Activated T-cell treated with anti-CD3 and anti-CD28 coated beads, Interleukin-2, amount 50 U/mL, for 24 hours (primary cell): ENCODE data around the gene PPP1CA.
A peak's percentile ranks its signal among the peaks of the same experiment; 100 is the strongest.

Experiments
- DNase-seq: peaks from one replicate; pipeline ENCODE4 v3.0.0-alpha.2; 2020
- H3K27ac Mint-ChIP-seq: 2 replicates; pipeline ENCODE4 v1.8.0; 2020; ENCODE audit warnings: mild to moderate bottlenecking, mixed read lengths
- H3K27me3 Mint-ChIP-seq: 2 replicates; pipeline ENCODE4 v1.8.0; 2020; ENCODE audit warnings: mixed read lengths
- H3K36me3 Mint-ChIP-seq: 2 replicates; pipeline ENCODE4 v1.8.0; 2020; ENCODE audit warnings: low read depth, mixed read lengths
- H3K4me1 Mint-ChIP-seq: 2 replicates; pipeline ENCODE4 v1.8.0; 2020; ENCODE audit warnings: low read depth, mixed read lengths
- H3K4me3 Mint-ChIP-seq: 2 replicates; pipeline ENCODE4 v1.8.0; 2020; ENCODE audit warnings: mild to moderate bottlenecking, moderate library complexity, mixed read lengths
- H3K9me3 Mint-ChIP-seq: 2 replicates; pipeline ENCODE4 v1.8.0; 2020; ENCODE audit warnings: mixed read lengths

The PPP1CA gene

GRCh38 chr11:67379061-67380058 is 22.3 kb downstream of the PPP1CA start:
- no peaks in the 10 kb centered on the region for H3K36me3 Mint-ChIP-seq
- peaks cover 15% of the 10 kb centered on the region for H3K27me3 Mint-ChIP-seq
- H3K4me1 Mint-ChIP-seq, result peaks cover 12% of the 10 kb centered on the region
- H3K4me3 Mint-ChIP-seq, result no peak overlapping the region
- DNase-seq, result no peak
- H3K9me3 Mint-ChIP-seq, result no peaks in the 10 kb centered on the region
- peak overlapping the region; percentile 26 for H3K27ac Mint-ChIP-seq

DNA sequence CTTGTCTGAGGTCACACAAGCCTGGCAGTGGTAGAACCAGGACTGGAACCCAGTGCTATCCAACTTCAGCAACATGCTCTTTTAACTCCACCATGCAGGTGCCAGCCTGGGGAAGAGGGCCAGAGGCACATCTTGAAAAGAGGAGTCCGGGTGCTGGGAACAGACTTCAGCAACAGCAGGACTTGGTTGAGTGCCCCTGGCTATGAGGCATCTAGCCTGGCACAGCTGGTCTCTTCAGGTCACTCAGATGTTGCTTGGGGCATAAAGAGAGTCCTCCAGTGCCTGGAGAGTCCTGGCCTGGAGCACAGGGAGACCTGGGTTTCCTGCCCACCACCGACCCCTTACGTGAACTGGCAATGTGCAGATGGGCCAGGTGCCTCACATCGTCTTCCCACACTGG is 23.1 kb downstream of the PPP1CA start:
- peaks cover 17% of the 10 kb centered on the region for H3K4me1 Mint-ChIP-seq
- H3K27me3 Mint-ChIP-seq, result peaks cover 20% of the 10 kb centered on the region
- no peak for DNase-seq
- no peak overlapping the region for H3K27ac Mint-ChIP-seq
- H3K36me3 Mint-ChIP-seq, result no peaks in the 10 kb centered on the region
- no peaks in the 10 kb centered on the region for H3K9me3 Mint-ChIP-seq
- no peak overlapping the region for H3K4me3 Mint-ChIP-seq

DNA sequence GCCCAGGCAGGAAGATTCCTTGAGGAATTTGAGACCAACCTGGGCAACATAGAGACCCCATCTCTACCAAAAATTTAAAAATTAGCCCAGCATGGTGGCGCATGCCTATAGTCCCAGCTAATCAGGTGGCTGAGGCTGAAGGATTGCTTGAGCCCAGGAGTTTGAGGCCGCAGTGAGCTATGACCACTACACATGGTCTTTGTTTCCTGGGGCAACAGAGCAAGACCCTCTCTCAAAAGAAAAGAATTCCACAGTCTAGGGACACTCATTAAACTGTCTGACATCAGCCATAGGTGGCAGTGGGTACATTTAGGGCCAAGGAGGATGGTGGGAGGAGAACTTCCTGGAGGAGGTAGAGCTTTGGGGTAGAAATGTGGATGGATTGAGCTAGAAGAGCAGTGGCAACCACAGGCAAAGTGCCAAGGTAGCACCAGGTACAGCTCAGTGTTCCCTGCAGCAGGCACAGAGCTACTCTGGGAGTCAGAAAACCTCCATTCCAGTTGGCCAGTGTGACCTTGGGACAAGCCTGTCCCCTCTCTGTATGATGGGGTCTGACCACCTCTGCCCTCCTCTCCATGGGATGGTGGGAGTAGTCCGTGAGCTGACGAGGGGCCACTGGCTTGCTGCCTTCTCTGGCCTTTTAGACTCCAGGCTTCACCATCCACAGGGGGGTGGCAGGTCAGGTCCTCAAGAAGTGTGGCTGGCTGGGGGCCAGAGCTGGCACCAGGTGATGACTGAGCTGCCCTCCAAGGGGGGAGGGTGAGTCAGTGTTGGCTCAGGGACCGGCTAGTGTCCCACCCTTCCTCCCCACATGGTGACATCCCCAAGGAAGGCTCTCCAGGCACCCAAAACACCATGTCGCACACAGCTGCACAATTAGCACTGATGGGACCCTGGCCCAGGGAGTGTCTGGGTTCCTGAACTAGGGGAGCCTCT is 24.5 kb downstream of the PPP1CA start:
- Mint-ChIP-seq H3K4me1 (peaks cover 16% of the 10 kb centered on the region), H3K36me3 (no peaks in the 10 kb centered on the region), H3K4me3 (no peak overlapping the region), H3K9me3 (no peaks in the 10 kb centered on the region), H3K27ac (no peak overlapping the region), H3K27me3 (peaks cover 20% of the 10 kb centered on the region)
- no peak for DNase-seq

DNA sequence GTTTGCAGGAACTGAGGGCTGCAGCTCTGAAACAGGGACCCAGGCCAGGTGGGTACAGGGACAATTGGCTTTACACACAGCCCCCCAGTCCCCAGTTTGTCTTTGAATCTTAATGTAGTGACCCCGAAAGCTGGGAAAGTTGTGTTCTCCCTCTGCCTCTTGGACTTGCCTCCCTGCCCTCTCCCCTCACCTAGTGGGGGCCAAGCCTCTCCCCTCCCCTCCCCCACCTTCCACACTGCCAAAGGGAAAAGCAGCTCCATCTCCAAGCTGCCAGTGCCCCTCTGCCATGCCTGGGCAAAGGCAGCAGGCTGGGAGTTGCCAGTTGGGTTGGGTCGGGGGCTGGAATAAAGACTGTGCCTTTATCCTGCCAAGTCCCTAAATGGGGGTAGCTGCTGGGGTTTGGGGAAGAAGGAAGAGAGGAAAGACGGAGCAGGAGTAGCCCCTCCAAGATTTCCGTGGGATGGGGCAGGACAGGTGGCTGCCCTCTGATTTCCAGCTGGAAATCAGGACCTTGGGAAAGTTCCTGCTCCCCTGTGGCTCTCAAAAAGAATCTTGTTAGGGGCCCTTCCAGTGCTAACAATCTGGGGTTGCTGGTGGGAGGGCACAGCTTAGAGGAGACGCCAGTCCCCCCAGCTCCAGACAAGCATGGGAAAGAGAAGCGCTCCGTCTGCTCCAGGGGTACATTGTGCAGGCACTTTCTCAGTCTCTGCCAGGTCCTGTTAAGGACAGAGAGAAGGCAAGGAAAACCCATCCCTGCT is 25.4 kb downstream of the PPP1CA start:
- Mint-ChIP-seq H3K36me3 (no peaks in the 10 kb centered on the region), H3K27me3 (peaks cover 27% of the 10 kb centered on the region), H3K27ac (no peak overlapping the region), H3K4me1 (peaks cover 23% of the 10 kb centered on the region), H3K4me3 (no peak overlapping the region), H3K9me3 (no peaks in the 10 kb centered on the region)
- DNase-seq, result no peak

DNA sequence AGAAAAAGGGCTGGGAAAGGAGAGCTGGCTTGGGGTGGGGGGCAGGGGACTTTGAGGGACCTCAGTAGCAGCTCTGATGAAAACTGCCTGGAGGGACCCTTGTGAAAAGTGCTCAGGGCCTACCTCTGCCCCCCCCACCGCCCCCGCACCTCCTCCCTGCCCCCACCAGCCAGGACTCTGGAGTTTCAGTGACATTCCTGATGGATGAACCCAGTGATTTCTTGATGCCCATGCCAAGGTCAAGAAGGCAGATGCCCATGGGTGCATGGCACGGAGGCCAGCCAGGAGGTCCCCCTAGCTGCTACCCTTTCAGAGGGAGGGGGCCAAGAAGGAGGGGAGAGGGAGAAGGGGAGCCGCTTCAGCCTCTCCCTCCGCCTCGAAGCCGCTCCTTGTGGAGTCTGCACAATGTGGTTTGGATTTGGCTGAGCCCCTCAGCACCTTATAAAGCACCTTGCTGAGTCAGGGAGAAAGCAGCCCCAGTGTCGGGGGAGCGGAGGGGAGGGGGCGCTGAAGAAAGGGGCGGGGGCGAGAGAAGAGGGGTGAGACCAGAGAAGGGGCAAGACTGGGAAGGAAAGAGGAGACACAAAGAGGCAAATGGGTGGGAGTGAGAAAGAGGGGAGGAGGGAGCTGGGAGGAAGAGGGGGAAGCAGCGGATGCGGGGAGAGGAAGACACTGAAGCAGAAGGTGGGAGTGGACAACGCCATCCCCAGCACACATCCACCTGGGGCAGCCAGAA is 26.2 kb downstream of the PPP1CA start:
- H3K36me3 Mint-ChIP-seq, result no peaks in the 10 kb centered on the region
- peaks cover 31% of the 10 kb centered on the region for H3K4me1 Mint-ChIP-seq
- DNase-seq, result no peak
- no peaks in the 10 kb centered on the region for H3K9me3 Mint-ChIP-seq
- peaks cover 33% of the 10 kb centered on the region for H3K27me3 Mint-ChIP-seq
- H3K4me3 Mint-ChIP-seq, result no peak overlapping the region
- H3K27ac Mint-ChIP-seq, result no peak overlapping the region

- H3K27ac Mint-ChIP-seq, result no peak overlapping the region
- H3K27me3 Mint-ChIP-seq, result peaks cover 34% of the 10 kb centered on the region
- H3K4me3 Mint-ChIP-seq, result peak overlapping the region; percentile 76
- no peaks in the 10 kb centered on the region for H3K9me3 Mint-ChIP-seq
- no peaks in the 10 kb centered on the region for H3K36me3 Mint-ChIP-seq
- no peak for DNase-seq
- peaks cover 35% of the 10 kb centered on the region for H3K4me1 Mint-ChIP-seq
Observed at GRCh38 chr11:67374571-67375281, 26.9 kb downstream of the PPP1CA start.

- H3K27me3 Mint-ChIP-seq, result peaks cover 34% of the 10 kb centered on the region
- H3K4me3 Mint-ChIP-seq, result peak overlapping the region; percentile 76
- H3K27ac Mint-ChIP-seq, result peak overlapping the region; percentile 84
- H3K4me1 Mint-ChIP-seq, result peaks cover 43% of the 10 kb centered on the region
- H3K9me3 Mint-ChIP-seq, result no peaks in the 10 kb centered on the region
- H3K36me3 Mint-ChIP-seq, result no peaks in the 10 kb centered on the region
- peak; percentile 66 for DNase-seq
Observed at GRCh38 chr11:67373648-67374570, 27.7 kb downstream of the PPP1CA start.

DNA sequence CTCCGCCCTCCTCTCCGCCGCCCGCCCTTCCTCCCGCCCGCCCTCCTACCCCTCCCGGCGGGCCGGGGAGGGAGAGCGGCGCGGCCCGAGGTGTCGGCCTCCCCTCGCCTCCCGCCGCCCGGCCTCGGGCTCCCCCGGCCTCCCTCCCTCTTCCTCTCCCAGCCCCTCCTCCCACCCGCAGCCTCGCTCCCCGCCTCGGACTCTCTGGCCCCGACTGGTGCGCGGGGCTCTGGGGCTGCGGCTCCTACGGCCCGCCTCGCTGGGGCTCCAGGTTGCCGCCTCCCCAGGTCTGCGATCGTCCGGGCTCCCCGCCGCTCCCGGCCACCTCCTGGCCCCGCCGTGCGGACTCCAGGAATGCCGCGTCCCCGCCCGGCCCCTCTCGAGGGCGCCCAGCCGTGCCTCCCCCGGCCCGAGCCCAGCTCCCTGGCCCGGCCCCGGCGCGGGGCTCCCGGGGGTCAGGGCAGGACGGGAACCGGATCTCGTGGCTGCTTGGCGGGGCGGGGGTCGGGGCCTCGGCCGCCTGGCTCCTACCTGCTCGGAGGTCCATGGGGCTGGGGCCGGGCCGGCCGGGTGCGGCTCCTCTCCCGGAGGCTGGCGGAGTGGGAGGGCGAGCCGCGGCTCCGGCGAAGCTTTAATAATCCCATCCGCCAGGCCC is 28.5 kb downstream of the PPP1CA start, which contains the start of gene CLCF1:
TSS of gene CLCF1 (minus strand) at position 606 of the 655 bp plus-strand sequence. CDS start at position 547, 59 bp downstream.
- Mint-ChIP-seq H3K4me1 (peaks cover 50% of the 10 kb centered on the region), H3K27ac (peak within 1 kb of the TSS; percentile 84), H3K27me3 (peaks cover 34% of the 10 kb centered on the region), H3K36me3 (no peaks in the 10 kb centered on the region), H3K4me3 (peak within 1 kb of the TSS; percentile 76), H3K9me3 (no peaks in the 10 kb centered on the region)
- DNase-seq, result peak; percentile 62

GRCh38 chr11:67372321-67372992 is 29.2 kb downstream of the PPP1CA start:
- H3K27me3 Mint-ChIP-seq, result peaks cover 34% of the 10 kb centered on the region
- no peak for DNase-seq
- H3K9me3 Mint-ChIP-seq, result no peaks in the 10 kb centered on the region
- no peak overlapping the region for H3K27ac Mint-ChIP-seq
- H3K4me1 Mint-ChIP-seq, result peaks cover 55% of the 10 kb centered on the region
- H3K36me3 Mint-ChIP-seq, result no peaks in the 10 kb centered on the region
- H3K4me3 Mint-ChIP-seq, result peak overlapping the region; percentile 66

DNA sequence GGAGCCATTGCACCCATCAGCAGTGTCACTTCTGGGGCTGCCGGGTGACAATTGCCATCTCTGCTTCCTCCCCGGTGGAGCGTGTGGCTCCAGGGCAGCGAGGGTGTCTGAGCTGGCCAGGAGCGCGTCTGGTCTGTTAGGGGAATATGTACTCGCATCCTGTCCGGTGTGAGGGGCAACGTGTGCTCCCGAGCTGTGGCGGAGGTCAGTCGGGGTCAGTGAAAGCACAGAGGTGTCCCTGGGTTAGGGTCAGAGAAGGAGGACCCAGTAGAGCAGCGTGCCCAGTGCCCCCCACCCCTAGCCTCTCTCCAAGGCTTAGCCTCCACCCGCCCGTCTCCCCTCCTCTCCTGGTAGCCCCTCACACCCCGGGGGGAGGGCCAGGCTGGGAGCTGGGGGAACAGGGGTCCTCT is 29.7 kb downstream of the PPP1CA start:
- Mint-ChIP-seq H3K9me3 (no peaks in the 10 kb centered on the region), H3K4me1 (peaks cover 55% of the 10 kb centered on the region), H3K27ac (peak overlapping the region; percentile 24), H3K36me3 (no peaks in the 10 kb centered on the region), H3K4me3 (peak overlapping the region; percentile 66), H3K27me3 (peaks cover 31% of the 10 kb centered on the region)
- no peak for DNase-seq

DNA sequence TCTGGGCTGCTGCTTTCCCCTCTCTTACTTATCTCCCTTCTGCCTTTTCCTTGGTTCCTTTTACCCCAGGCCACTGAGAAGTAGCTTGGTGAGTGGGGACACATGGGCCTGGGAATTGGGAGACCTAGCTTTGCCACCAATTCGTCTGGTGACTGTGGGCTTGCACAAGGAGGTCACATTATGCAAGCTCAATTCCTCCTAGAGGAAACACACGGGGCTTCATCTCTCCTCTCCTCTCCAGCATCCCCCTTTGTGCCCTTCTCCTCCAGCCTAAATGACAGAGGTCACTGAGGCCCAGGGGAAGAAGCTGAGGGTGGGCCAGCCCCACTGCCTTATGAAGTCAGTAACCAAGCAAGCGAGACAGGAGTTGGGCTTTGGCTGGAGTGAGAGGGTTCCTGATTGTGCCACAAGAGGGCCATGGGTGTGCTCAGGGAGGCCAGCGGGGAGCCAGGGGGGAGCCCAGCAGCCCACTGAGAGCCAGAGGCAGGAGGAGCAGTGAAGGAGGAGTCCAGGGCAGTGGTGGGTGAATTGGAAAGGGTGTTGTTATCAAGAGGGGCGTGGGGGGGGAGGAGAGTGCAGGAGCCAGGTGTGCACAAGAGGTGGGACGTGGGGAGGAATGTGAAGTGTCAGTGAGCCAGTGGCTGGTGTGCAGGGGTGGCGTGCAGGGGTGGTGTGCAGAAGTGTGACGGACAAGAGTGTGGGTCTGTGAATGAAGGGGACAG is 30.3 kb downstream of the PPP1CA start:
- peak overlapping the region; percentile 66 for H3K4me3 Mint-ChIP-seq
- H3K36me3 Mint-ChIP-seq, result no peaks in the 10 kb centered on the region
- H3K9me3 Mint-ChIP-seq, result no peaks in the 10 kb centered on the region
- peaks cover 55% of the 10 kb centered on the region for H3K4me1 Mint-ChIP-seq
- peak; percentile 50 for DNase-seq
- peak overlapping the region; percentile 24 for H3K27ac Mint-ChIP-seq
- peaks cover 27% of the 10 kb centered on the region for H3K27me3 Mint-ChIP-seq
